Heart left ventricle (tissue), 13 donors: Measurements from ENCODE around the gene BRIP1.

Experiments
- CTCF ChIP-seq, 12 donors: fragments of 200-600 bp; sonication (generic) in 4 of 12; IDR thresholded peaks; one replicate each; pipeline versions ENCODE4 v1.5.0 to v1.8.0; 2018 to 2022; ENCODE audit warnings: antibody characterized with exemption in 12 of 12, mild to moderate bottlenecking in 5 of 12
- POLR2A ChIP-seq, 2 donors: fragments of 450-650 bp; IDR thresholded peaks; one replicate each; pipeline ENCODE4 v1.6.1; 2017; ENCODE audit warnings: antibody characterized with exemption in 2 of 2, mild to moderate bottlenecking in 2 of 2, moderate library complexity in 2 of 2
- donor health status: ischemic (EF 13 %, LVEDD 7.1; RV severe dilation, severe dysfunction).
- donor health status: DM: no; HTN: yes; CAD: no.
- donor health status: DM: no; HTN: no; CAD: no.
- donor health status: ischemic (EF 25% LVEDD 6.9; RV normal size, moderate dysfunction).
- donor health status: ischemic (EF 25% LVEDD 5.7; RV mildly dilated, moderate dysfunction).
- donor health status: ischemic (EF 35%, LVEDD 5.7; RV mildly dilated, moderate dysfunction).
- donor health status: nonischemic (EF 11% LVEDD 7.7; RV severe dilation, severe dysfunction).
- donor health status: DM: yes; HTN: yes; CAD: no.
- donor health status: PGD.
- donor health status: ischemic (EF 29% LVEDD 5.4; RV normal size, mild dysfunction).
- donor health status: nonischemic (EF 23%, LVEDD 6.1; RV moderate dilation, normal function).

GRCh38 chr17:61839300-61839786, 24.0 kb downstream of the BRIP1 start:
- TF ChIP-seq CTCF (IDR thresholded peaks at IDR 0.05) = no peak
- TF ChIP-seq POLR2A (IDR thresholded peaks at IDR 0.05) = no peak
